SH-SY5Y (cell line): ENCODE measurements around the gene CELA1.

Experiments
- GATA2 ChIP-seq: IDR thresholded peaks from 2 replicates; pipeline ENCODE4 v1.6.1; 2011; ENCODE audit warnings: mild to moderate bottlenecking, low read depth, low read length
- GATA3 ChIP-seq: IDR thresholded peaks from 2 replicates; pipeline ENCODE4 v1.6.1; 2011; ENCODE audit warnings: low read depth, mild to moderate bottlenecking, low read length, moderate library complexity

GRCh38 chr12:51320311-51320694 lies 26.2 kb downstream of the CELA1 start:
- TF ChIP-seq GATA3, result no peak
- TF ChIP-seq GATA2, result no peak
